ENCODE results near the gene PDLIM4.
A peak's percentile ranks its signal among the peaks of the same experiment; 100 is the strongest.

- TF ChIP-seq CTCF (IDR thresholded peaks at IDR 0.05) = no peak
- peak in 1 of 2 donors; percentile 13 for TF ChIP-seq POLR2A (IDR thresholded peaks at IDR 0.05)
Measured at GRCh38 chr5:132260714-132261551, 3.4 kb downstream of the PDLIM4 start.
